Airway epithelial cell (primary cell): Measurements from ENCODE around the gene CLDN1. TPM values are rescaled to one million over a fixed set of nuclear protein-coding genes. Genes with fewer than 3 reads are reported as not detected.

Experiments used
- total RNA-seq: library from RNA; depleted of rRNA; stranded (reverse); fragments of >200 nt; gene quantifications from 2 replicates; pipeline ENCODE4 v1.2.3, GENCODE V29; 2015

The CLDN1 gene, protein sequence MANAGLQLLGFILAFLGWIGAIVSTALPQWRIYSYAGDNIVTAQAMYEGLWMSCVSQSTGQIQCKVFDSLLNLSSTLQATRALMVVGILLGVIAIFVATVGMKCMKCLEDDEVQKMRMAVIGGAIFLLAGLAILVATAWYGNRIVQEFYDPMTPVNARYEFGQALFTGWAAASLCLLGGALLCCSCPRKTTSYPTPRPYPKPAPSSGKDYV
- total RNA-seq = 43.1 and 60.4 TPM in 2 replicates

DNA sequence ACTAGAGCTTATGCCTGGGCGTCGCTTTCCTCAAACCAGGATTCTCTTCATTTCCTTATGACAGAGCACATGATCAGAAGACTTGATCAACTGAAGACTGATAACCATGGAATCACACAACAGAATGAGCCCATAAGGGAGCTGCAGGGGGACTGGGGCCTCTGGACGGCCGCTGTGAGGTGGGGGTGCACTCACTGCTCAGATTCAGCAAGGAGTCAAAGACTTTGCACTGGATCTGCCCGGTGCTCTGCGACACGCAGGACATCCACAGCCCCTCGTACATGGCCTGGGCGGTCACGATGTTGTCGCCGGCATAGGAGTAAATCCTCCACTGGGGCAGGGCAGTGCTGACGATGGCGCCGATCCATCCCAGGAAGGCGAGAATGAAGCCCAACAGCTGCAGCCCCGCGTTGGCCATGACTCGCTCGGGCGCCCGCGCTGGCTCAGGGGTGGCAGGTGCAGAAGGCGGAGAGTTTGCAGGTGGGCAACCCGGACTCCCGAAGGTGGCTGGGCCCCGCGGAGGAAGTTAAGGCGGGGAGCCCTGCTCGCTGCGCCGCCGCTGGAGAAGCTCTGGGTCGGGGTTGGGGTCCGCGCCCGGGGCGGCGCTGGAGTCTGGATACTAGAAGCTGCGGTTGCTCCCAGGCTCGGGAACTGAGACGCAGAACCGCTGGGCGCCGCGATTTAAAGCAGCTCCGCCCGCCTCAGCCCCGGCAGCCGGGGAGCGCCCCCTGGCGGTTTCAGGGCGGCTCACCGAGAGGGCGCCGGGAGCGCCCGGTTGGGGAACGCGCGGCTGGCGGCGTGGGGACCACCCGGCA lies at the start of gene CLDN1:
Gene CLDN1 (minus strand): TSS at position 658 of the 815 bp plus-strand sequence. CDS start 240 bp downstream, at position 418.

Other genes starting within 250 kb of the CLDN1 start
- gene P3H2, start 201.5 kb downstream of the CLDN1 start, total RNA-seq = 5.3 and 5.4 TPM in 2 replicates
- 0.37 and 0.56 TPM in 2 replicates for gene CLDN16, start 65.7 kb upstream of the CLDN1 start, total RNA-seq
- gene TMEM207, start 127.5 kb upstream of the CLDN1 start, total RNA-seq = not detected in 2 replicates
- gene IL1RAP, start 191.6 kb upstream of the CLDN1 start, total RNA-seq = 42.8 and 43.4 TPM in 2 replicates